ENCODE measurements around the gene MBNL2. TPM values are rescaled to one million over a fixed set of nuclear protein-coding genes. Genes with fewer than 3 reads are reported as not detected.

The MBNL2 gene
- total RNA-seq, 1 donor from 2014 or later = 80.0 TPM

GRCh38 chr13:97372936-97373335 is 150.8 kb downstream of the MBNL2 start:
- no peak for DNase-seq (ENCODE audit: low spot score)

- no peak for DNase-seq (ENCODE audit: low spot score)
Observed at GRCh38 chr13:97373787-97374186, 151.7 kb downstream of the MBNL2 start.

- no peak for DNase-seq (ENCODE audit: low spot score)
Observed at GRCh38 chr13:97376981-97377380, 154.8 kb downstream of the MBNL2 start.

- no peak for DNase-seq (ENCODE audit: low spot score)
Observed at GRCh38 chr13:97379386-97379785, 157.3 kb downstream of the MBNL2 start.

GRCh38 chr13:97380696-97381095 is 158.6 kb downstream of the MBNL2 start:
- no peak for DNase-seq (ENCODE audit: low spot score)

- no peak for DNase-seq (ENCODE audit: low spot score)
Observed at GRCh38 chr13:97381189-97381588, 159.1 kb downstream of the MBNL2 start.

GRCh38 chr13:97382276-97382675 is 160.1 kb downstream of the MBNL2 start:
- no peak for DNase-seq (ENCODE audit: low spot score)

- DNase-seq (ENCODE audit: low spot score) = no peak
Observed at GRCh38 chr13:97384371-97384770, 162.2 kb downstream of the MBNL2 start.

- no peak for DNase-seq (ENCODE audit: low spot score)
Observed at GRCh38 chr13:97385146-97385545, 163.0 kb downstream of the MBNL2 start.

- no peak for DNase-seq (ENCODE audit: low spot score)
Observed at GRCh38 chr13:97385854-97386253, 163.7 kb downstream of the MBNL2 start.

GRCh38 chr13:97386801-97387484 is 164.8 kb downstream of the MBNL2 start:
- no peak for DNase-seq (ENCODE audit: low spot score)

GRCh38 chr13:97387485-97387839 is 165.3 kb downstream of the MBNL2 start:
- no peak for DNase-seq (ENCODE audit: low spot score)

GRCh38 chr13:97387890-97388289 is 165.8 kb downstream of the MBNL2 start:
- no peak for DNase-seq (ENCODE audit: low spot score)

GRCh38 chr13:97388373-97388772 is 166.2 kb downstream of the MBNL2 start:
- DNase-seq (ENCODE audit: low spot score) = no peak

- DNase-seq (ENCODE audit: low spot score) = no peak
Observed at GRCh38 chr13:97390941-97391600, 168.9 kb downstream of the MBNL2 start.

GRCh38 chr13:97392020-97392419 is 169.9 kb downstream of the MBNL2 start:
- DNase-seq (ENCODE audit: low spot score) = no peak

GRCh38 chr13:97394542-97394941 is 172.4 kb downstream of the MBNL2 start:
- DNase-seq (ENCODE audit: low spot score) = no peak

- DNase-seq (ENCODE audit: low spot score) = no peak
Observed at GRCh38 chr13:97395447-97396136, 173.5 kb downstream of the MBNL2 start.

GRCh38 chr13:97397267-97397666 is 175.1 kb downstream of the MBNL2 start:
- no peak for DNase-seq (ENCODE audit: low spot score)

GRCh38 chr13:97401421-97401820 is 179.3 kb downstream of the MBNL2 start:
- DNase-seq (ENCODE audit: low spot score) = no peak

GRCh38 chr13:97403893-97404750 is 182.0 kb downstream of the MBNL2 start:
- no peak for DNase-seq (ENCODE audit: low spot score)

GRCh38 chr13:97407540-97407939 is 185.4 kb downstream of the MBNL2 start:
- DNase-seq (ENCODE audit: low spot score) = no peak
